Measurements from ENCODE around the gene SLMAP. TPM values are rescaled to one million over a fixed set of nuclear protein-coding genes. Genes with fewer than 3 reads are reported as not detected.

SLMAP gene
- total and polyA plus RNA-seq, 2 of the 13 experiments (the other 11 are each of a cell fraction or from before 2014, with no cell fraction given) = 24.0 to 48.3 TPM

- TF ChIP-seq, protein P1, sequence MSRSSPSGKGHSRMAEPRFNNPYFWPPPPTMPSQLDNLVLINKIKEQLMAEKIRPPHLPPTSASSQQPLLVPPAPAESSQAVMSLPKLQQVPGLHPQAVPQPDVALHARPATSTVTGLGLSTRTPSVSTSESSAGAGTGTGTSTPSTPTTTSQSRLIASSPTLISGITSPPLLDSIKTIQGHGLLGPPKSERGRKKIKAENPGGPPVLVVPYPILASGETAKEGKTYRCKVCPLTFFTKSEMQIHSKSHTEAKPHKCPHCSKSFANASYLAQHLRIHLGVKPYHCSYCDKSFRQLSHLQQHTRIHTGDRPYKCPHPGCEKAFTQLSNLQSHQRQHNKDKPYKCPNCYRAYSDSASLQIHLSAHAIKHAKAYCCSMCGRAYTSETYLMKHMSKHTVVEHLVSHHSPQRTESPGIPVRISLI (CRISPR knock-in tag; IDR thresholded peaks at IDR 0.05; ENCODE audit: borderline replicate concordance) = no peak
- TF ChIP-seq NR2F6 (IDR thresholded peaks at IDR 0.05) (no peak), NR2F6 (CRISPR knock-in tag; IDR thresholded peaks at IDR 0.05) (no peak), SRF (IDR thresholded peaks at IDR 0.05; ENCODE audit: low read depth, low read length) (no peak), FOXA3 (CRISPR knock-in tag; IDR thresholded peaks at IDR 0.05) (no peak), ZNF33A (CRISPR knock-in tag; IDR thresholded peaks at IDR 0.05; ENCODE audit: borderline replicate concordance) (no peak), KLF9 (CRISPR knock-in tag; IDR thresholded peaks at IDR 0.05; ENCODE audit: low read depth) (no peak), HNF4A (CRISPR knock-in tag; IDR thresholded peaks at IDR 0.05) (no peak), ZNF407 (CRISPR knock-in tag; IDR thresholded peaks at IDR 0.05; ENCODE audit: not compliant biosample characterization) (no peak), MEIS1 (CRISPR knock-in tag; IDR thresholded peaks at IDR 0.05; ENCODE audit: borderline replicate concordance) (no peak)
- TF ChIP-seq, protein P2, sequence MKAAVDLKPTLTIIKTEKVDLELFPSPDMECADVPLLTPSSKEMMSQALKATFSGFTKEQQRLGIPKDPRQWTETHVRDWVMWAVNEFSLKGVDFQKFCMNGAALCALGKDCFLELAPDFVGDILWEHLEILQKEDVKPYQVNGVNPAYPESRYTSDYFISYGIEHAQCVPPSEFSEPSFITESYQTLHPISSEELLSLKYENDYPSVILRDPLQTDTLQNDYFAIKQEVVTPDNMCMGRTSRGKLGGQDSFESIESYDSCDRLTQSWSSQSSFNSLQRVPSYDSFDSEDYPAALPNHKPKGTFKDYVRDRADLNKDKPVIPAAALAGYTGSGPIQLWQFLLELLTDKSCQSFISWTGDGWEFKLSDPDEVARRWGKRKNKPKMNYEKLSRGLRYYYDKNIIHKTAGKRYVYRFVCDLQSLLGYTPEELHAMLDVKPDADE (CRISPR knock-in tag; IDR thresholded peaks at IDR 0.05) = no peak
- no peak for DNase-seq (ENCODE audit: low spot score)
- Histone ChIP-seq H3K4me1 (ENCODE audit: insufficient read depth, low read length) (no peaks in the 10 kb centered on the region), H3K4me3 (replicated peaks in 1 of 3; ENCODE audit: insufficient read depth in 1 of 3, low read depth in 2 of 3, low read length in 3 of 3) (no peak overlapping the region), H4K20me1 (ENCODE audit: insufficient read depth, low read length) (no peaks in the 10 kb centered on the region), H2AFZ (ENCODE audit: low read length) (no peak overlapping the region), H3K36me3 (replicated peaks in 1 of 2; ENCODE audit: control insufficient read depth in 1 of 2, insufficient read depth in 2 of 2, low read length in 2 of 2) (peaks cover 10 to 43% of the 10 kb centered on the region in 2 experiments), H3K79me2 (ENCODE audit: insufficient read depth, low read length) (no peaks in the 10 kb centered on the region), H3K9ac (ENCODE audit: insufficient read depth, low read depth, low read length) (no peak overlapping the region), H3K27me3 (ENCODE audit: control insufficient read depth in 1 of 2, insufficient read depth in 2 of 2, low read length in 2 of 2) (no peaks in the 10 kb centered on the region), H3K9me3 (ENCODE audit: low read length) (no peaks in the 10 kb centered on the region), H3K4me2 (ENCODE audit: low read depth, low read length) (no peak overlapping the region), H3K27ac (ENCODE audit: extremely low read length, insufficient read depth, low read length) (no peak overlapping the region)
- ChIA-PET CTCF (ENCODE audit: low intra/inter-chr PET ratio, low total read pairs) (no interaction called here), POLR2A (no interaction called here)
- FAIRE-seq = no peak
- BruUV-seq (replicated peaks) = no TSS peak
- intact Hi-C loops (cut with micrococcal nuclease; ENCODE audit: unreplicated experiment) = no loop called here
- no peak for ATAC-seq
- WGBS (ENCODE audit: low lambda C conversion rate) = 92% methylated on average over 2 of the region's 2 CpGs
- in situ Hi-C loops (cut with HindIII; ENCODE audit: extremely low pct_ligation_motif_present, low pct_unique_long_range_greater_than_20kb) = no loop called here
Observed at GRCh38 chr3:57918123-57918837, 162.2 kb downstream of the SLMAP start.
